ENCODE data around the gene C3orf85.

The C3orf85 gene

DNA sequence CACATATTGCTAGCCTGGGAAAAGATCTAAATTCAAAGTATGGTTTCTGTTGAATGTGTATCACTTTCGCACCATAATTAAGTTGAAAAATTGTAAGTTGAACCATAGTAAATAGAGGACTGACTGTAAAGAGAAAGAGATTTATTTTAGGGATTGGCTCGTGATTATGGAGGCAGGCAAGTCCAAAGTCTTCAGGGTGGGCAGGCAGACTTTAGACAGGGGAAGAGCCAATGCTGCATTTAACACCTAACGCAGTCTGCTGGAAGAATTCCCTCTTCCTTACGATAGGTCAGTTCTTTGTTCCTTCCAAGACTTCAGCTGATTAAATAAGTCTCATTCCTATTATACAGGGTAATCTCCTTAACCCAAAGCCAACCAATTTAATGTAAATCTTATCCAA is 15.8 kb downstream of the C3orf85 start:
- no peak for DNase-seq (ENCODE audit: low read depth, low spot score)

DNA sequence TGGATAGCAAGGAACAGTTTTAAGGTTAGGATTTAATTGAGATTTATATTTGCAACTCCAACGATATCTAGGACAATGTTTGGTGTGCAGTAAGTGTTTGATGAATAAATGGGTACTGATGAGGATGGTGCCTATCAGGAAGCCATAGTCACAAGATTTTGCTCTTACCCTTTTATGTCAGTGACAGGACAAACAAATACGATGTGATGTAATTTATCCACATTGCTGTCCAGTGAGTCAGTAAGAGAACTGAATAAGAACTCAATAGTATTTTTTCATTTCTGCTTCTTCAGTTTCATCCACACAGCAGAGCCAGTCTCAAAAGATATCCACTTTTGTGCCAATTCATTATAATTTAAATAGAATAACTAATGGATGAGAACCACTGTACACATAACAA is 18.5 kb downstream of the C3orf85 start:
- DNase-seq (ENCODE audit: low read depth, low spot score), result no peak

DNA sequence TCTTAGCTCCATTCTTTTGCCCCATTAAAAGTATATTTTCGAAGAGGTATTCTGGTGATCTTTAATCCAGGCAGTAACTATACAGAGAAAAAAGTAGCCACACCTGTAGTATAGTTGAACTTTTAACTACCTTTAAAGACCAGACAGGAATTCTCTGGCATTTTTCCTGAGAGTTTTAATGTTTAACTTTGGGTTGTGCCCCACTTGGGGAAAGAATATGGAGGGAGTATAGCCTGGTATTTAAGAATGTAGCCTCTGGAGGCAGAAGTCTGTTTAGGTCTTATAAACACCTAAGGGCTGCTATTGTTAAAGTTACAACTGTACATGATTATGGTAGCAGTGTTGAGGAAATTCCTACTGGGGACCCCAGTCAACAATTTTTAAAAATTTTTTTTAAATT is 19.3 kb downstream of the C3orf85 start:
- DNase-seq (ENCODE audit: low read depth, low spot score), result no peak

DNA sequence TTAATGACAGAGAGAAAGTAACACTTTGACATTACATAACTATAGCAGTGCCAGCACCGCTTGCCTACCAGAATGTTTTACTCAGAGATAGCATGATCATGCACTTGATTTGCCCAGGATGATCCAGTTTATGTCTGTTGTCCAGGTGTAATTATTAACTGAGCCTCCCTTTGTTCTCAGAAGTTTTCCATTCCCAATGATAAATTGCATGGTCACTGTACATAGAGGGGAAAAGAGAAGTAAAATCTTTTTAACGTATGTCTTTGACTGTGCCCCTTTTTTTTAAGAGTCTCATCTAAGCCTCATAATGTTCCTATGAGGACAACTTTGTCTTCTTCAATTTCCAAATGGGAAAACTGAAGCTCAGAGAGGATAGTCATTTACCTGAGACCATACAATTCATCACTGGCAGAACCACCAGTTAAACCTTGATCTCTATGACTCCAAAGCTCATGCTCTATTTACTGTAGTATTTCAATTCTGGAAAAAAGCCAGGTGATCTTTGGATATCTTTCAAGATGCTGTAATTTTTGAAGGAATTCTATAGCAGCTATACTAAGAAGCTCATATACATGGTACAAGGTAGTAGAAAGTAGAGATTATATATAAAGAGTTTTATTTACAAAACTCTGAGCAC is 25.1 kb downstream of the C3orf85 start:
- DNase-seq (ENCODE audit: low read depth, low spot score), result no peak

DNA sequence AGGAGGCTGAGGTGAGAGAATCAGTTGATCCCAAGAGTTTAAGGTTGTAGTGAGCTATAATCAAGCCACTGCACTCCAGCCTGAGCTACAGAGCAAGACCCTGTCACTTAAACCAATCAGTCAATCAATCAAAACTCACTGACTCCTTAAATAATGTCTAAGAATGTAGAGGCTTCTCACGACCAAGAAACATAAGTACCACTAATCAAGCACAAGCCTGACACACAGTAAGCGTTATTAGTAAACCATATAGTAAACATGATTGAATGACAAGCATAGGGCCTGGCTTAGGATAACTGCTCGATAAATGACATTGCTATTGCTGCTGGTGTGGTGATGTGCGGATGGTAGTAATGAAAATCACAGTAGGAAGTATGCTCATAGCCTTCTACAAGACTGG is 29.4 kb downstream of the C3orf85 start:
- DNase-seq (ENCODE audit: low read depth, low spot score), result no peak

DNA sequence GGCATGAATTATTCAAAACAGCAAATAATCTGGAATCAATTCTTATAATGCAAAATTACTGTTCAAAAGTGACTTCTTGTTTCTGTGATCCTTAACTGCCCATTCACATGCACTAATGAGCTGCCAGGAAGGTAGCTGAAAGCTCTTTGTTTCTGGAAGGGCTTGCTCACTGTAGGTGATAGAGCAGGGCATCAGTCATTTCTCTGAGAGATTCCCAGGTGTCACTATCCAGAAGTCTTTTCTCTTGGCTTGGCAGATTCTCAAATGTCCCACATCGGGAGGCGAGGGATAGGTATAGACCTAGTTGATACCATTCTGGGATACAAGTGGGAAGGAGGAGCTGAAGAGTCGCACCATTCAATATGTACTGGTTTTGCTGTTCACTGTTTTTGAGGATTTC is 35.0 kb downstream of the C3orf85 start:
- no peak for DNase-seq (ENCODE audit: low read depth, low spot score)

DNA sequence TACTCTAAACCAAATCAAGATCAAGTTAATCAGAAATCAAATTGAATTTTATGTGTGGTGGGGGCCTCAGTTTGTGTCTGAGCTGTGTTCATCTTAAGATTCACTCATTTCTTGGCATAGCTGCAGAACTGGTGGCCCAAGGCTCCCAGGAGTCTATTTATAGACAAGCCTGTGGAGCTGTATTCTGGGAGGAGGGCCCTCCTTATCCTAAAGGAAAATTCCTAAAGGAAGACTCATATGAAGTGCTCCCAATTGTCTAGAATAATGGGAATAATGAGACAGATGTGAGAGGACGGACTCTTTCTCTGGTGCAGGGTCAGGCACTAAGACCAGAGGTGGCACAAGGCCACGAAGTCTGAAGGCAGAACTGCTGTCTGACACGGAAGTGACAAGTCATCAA is 38.9 kb downstream of the C3orf85 start:
- no peak for DNase-seq (ENCODE audit: low read depth, low spot score)

DNA sequence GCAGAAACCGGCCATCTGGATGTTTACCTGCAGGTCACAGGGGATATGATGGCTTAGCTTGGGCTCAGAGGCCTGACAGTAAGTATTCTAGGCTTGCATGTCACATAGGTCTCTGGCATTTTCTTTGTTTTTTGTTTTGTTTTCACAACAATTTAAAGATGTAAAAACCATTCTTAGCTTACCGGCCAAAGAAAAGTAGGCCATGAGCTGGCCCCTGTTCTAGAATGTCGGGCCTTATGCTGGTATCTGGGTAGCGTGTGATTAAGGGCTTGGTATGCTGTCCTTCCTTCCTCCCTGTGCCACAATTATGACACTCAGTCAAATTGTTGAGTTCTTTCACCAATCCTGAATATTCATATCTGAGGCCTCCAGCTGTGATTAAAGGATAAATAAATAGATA is 40.2 kb downstream of the C3orf85 start:
- no peak for DNase-seq (ENCODE audit: low read depth, low spot score)

DNA sequence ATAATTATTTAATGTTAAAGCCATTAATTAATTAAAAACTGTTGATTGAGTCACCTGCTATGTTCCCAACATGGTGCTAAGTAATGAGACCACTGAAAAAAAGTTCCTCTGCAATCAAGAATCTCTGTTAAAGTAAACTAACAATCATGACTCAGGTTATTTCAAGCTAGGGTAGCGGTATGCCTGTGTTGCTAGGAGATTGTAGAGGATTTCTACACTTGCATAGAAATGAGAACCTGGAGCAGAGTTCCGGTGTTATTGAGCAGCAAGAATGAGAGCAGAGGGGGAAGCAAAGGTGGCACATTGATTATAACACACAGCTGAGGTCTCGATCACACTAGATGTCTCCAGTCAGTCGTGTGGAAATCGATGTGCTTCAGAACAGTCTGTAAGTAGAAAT is 41.4 kb downstream of the C3orf85 start:
- DNase-seq (ENCODE audit: low read depth, low spot score), result no peak

DNA sequence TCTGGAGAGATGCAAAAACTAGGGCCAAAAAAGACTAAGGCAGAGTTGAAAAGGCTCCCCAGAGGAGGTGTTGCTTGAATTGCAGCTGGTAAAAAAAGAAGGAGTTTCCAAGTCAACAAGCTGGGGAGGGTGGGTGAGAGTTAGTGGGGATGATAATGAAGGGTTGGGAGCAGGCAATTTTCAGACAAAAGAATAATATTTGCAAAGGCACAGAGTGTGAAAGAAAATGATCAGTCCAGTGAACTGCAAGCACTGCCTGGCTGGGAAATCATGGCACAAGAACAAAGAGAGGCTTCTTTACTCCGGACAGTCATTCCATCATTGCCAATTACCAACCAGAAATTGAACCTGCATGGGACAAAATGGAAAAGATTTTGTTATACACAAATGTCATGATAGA is 42.2 kb downstream of the C3orf85 start:
- no peak for DNase-seq (ENCODE audit: low read depth, low spot score)

DNA sequence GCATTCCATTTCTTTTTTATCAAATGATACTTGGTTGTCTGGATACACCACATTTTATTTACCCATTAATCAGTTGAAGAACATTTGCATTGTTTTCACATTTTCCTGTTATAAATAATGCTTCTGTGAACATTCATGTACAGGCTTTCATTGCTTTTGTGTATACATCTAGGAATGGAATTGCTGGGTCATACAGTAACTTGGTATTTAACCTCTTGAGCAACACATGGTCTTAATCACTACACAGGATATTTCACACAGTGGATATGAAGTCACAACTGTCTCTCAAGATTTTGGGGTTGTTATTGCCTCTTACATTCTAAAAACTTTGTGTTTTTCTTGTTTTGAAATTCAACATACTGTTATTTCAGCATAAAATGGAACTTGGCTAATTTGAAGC is 48.2 kb downstream of the C3orf85 start:
- DNase-seq (ENCODE audit: low read depth, low spot score), result no peak

DNA sequence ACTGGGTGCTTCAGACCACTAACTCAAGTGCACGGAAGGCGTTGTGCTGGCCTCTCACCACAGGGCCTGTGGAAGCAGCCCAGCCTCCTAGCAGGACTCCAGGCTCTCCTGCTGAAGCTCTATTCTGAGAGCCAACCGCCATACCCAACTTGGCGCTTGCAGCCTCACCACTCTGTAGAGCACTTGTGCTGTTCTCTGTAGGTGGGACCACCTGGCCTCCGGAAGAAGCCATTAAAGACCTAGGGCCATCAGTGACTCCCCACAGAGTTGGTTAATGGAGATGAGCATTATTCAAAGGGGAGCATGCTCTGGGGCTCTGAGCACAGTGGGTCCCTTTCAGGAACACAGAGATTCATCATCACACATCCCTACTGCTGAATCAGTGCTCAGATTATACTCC is 50.9 kb downstream of the C3orf85 start:
- DNase-seq (ENCODE audit: low read depth, low spot score), result peak; percentile 27

DNA sequence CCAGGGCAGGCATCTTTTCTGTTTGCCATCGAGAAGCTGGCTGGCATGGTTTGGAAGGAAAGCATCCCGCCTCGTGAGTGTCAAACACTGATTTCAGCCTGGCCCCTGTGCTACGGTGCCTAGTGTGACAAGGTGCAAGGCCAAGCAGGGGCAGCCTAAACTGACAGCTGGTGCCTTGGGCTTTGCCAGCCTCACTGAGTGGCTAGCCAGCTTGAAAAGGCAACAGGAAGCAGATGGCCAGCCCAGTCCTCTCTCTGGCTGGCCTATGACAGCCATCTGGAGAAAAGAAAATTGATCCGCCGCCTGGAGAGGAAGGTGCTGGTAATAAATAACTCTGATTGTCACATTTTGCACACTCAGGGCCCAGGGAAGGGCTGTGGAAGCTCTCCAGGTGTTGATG is 52.2 kb downstream of the C3orf85 start:
- no peak for DNase-seq (ENCODE audit: low read depth, low spot score)

DNA sequence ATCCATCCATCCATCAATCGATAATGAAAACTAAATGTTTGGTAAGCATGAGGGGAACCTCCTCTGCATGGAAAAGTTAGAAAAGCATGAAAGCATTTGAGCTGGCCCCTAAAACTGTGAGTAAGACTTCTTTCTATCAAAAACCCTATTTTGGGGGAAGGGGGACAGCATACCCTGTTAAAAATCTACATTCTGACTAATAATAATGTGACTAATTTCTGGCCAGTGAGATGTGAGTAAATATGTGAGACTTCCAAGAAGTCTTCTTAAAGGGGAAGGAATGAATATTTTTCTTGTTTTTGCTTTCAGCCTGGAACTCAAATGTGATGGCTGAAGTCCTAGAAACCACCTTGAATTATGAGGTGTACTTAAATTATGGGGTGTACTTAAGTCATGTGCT is 54.9 kb downstream of the C3orf85 start:
- no peak for DNase-seq (ENCODE audit: low read depth, low spot score)

DNA sequence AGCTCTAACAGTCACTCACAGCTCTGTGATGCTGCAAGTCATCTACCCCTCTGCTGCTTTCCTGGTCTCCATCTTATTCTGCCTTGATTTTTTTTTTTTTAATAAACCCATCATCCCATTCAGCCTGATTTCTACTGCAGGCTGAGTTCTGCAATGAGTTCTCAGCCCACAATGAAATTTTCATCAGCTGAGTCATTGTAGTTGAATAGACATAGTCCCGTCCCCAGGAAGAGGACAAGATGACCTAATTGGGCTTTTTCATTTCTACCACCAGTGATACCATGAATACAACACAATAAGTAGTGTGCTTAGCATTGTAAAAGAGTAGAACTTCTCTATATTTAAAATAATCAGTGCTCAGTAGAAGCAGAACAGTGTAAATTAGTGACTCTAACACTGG is 59.3 kb downstream of the C3orf85 start:
- no peak for DNase-seq (ENCODE audit: low read depth, low spot score)
